A549 (cell line): Measurements from ENCODE around the gene BPNT1. TPM values are rescaled to one million over a fixed set of nuclear protein-coding genes. Genes with fewer than 3 reads are reported as not detected.

Experiments
- ATAC-seq, 2 experiments: fragments of 200-7000 bp in 1 of 2; fragments of >200 bp in 1 of 2; cut with Nextera tagmentation in 1 of 2; cut with Tn5 transposase in 1 of 2; 3 replicates each; pipeline versions ENCODE4 v1.8.0 to v1.9.1; 2018 to 2020; ENCODE audit warnings: mild to moderate bottlenecking in 1 of 2, moderate library complexity in 1 of 2
- CTCF ChIA-PET: fragments of 300-600 bp; sonication (Branson Sonifier 250); formaldehyde crosslinking; extraction: SDS; loops from one replicate; lab custom pipeline; 2021; ENCODE audit warnings: antibody characterized with exemption, inconsistent platforms; lab: Yijun Ruan, JAX
- POLR2A ChIA-PET: fragments of 350-600 bp; formaldehyde crosslinking; extraction: SDS; loops from one replicate; lab custom pipeline; 2021; ENCODE audit warnings: antibody characterized with exemption, inconsistent platforms; lab: Yijun Ruan, JAX
- DNase-seq, 2 experiments: peaks; one replicate each; pipeline versions ENCODE4 v3.0.0 to v3.0.0-alpha.2; 2011 to 2016; ENCODE audit warnings: low read depth in 1 of 2, low spot score in 1 of 2
- FAIRE-seq: peaks from 2 replicates; lab custom pipeline; 2011; peaks lifted over from hg19 to GRCh38; lab: Jason Lieb, UNC
- H3K27ac ChIP-seq, 2 experiments: fragments of >200 bp; sonication (Bioruptor Twin); formaldehyde crosslinking; 3 replicates each; pipeline ENCODE4 v1.5.1; 2016 to 2017
- H3K4me1 ChIP-seq: fragments of >200 bp; sonication (Bioruptor Twin); formaldehyde crosslinking; 3 replicates; pipeline ENCODE4 v1.6.1; 2016
- H3K4me2 ChIP-seq: fragments of >200 bp; sonication (Bioruptor Twin); formaldehyde crosslinking; 3 replicates; pipeline ENCODE4 v1.6.1; 2016
- H3K4me3 ChIP-seq: fragments of >200 bp; sonication (Bioruptor Twin); formaldehyde crosslinking; 3 replicates; pipeline ENCODE4 v1.5.1; 2016
- H3K9me3 ChIP-seq: fragments of >200 bp; sonication (Bioruptor Twin); formaldehyde crosslinking; 3 replicates; pipeline ENCODE4 v1.6.1; 2016
- CBX2 ChIP-seq: fragments of 200-600 bp; sonication (generic); IDR thresholded peaks from 2 replicates; pipeline ENCODE4 v1.6.1; 2016; ENCODE audit warnings: low read depth, mild to moderate bottlenecking, borderline replicate concordance
- E2F6 ChIP-seq: IDR thresholded peaks from 2 replicates; pipeline ENCODE4 v1.6.1; 2012; ENCODE audit warnings: low read depth, borderline replicate concordance
- EHF ChIP-seq: fragments of 250-450 bp; sonication (Bioruptor Pico); IDR thresholded peaks from 2 replicates; pipeline ENCODE4 v1.5.0; 2020; ENCODE audit warnings: mild to moderate bottlenecking
- FOSB ChIP-seq: fragments of 250-450 bp; sonication (Bioruptor Pico); IDR thresholded peaks from 2 replicates; pipeline ENCODE4 v1.5.0; 2020; ENCODE audit warnings: mild to moderate bottlenecking, moderate library complexity
- GATA3 ChIP-seq: IDR thresholded peaks from 2 replicates; pipeline ENCODE4 v1.6.1; 2012; ENCODE audit warnings: borderline replicate concordance
- HDAC2 ChIP-seq: fragments of 200-600 bp; sonication (generic); IDR thresholded peaks from 2 replicates; pipeline ENCODE4 v1.6.1; 2016
- HMGXB4 ChIP-seq: fragments of 250-450 bp; sonication (Bioruptor Pico); IDR thresholded peaks from 2 replicates; pipeline ENCODE4 v1.5.0; 2021; ENCODE audit warnings: mild to moderate bottlenecking, moderate library complexity, borderline replicate concordance
- HOXA7 ChIP-seq: fragments of 250-450 bp; sonication (Bioruptor Pico); IDR thresholded peaks from 2 replicates; pipeline ENCODE4 v1.5.0; 2020; ENCODE audit warnings: mild to moderate bottlenecking, moderate library complexity
- KDM1A ChIP-seq: fragments of 200-600 bp; sonication (generic); IDR thresholded peaks from 2 replicates; pipeline ENCODE4 v1.6.1; 2016; ENCODE audit warnings: low read depth, mild to moderate bottlenecking
- KDM5A ChIP-seq: fragments of 200-600 bp; sonication (generic); IDR thresholded peaks from 2 replicates; pipeline ENCODE4 v1.6.1; 2016; ENCODE audit warnings: antibody characterized with exemption, mild to moderate bottlenecking
- MAZ ChIP-seq: fragments of 150-350 bp; IDR thresholded peaks from 2 replicates; pipeline ENCODE4 v1.6.1; 2014; ENCODE audit warnings: antibody characterized with exemption, low read depth, low read length, borderline replicate concordance
- MYC ChIP-seq: IDR thresholded peaks from 2 replicates; pipeline ENCODE4 v1.6.1; 2012; ENCODE audit warnings: mild to moderate bottlenecking, inconsistent platforms, low read length, improper control_type of control experiment, borderline replicate concordance
- PBX3 ChIP-seq: IDR thresholded peaks from 2 replicates; pipeline ENCODE4 v1.6.1; 2012
- POLR2AphosphoS2 ChIP-seq: conservative IDR thresholded peaks from 2 replicates; pipeline ENCODE4 v1.6.1; 2012; ENCODE audit warnings: low read length, improper control_type of control experiment, inconsistent platforms
- SREBF2 ChIP-seq: fragments of 450-650 bp; IDR thresholded peaks from 2 replicates; pipeline ENCODE4 v1.6.1; 2014; ENCODE audit warnings: mild to moderate bottlenecking, moderate library complexity
- USF2 ChIP-seq: fragments of 450-650 bp; IDR thresholded peaks from 2 replicates; pipeline ENCODE4 v1.6.1; 2014; ENCODE audit warnings: antibody characterized with exemption
- ZC3H11A ChIP-seq: fragments of 450-650 bp; IDR thresholded peaks from 2 replicates; pipeline ENCODE4 v1.6.1; 2014; ENCODE audit warnings: antibody characterized with exemption, mild to moderate bottlenecking
- ZNF302 ChIP-seq: fragments of 250-450 bp; sonication (Bioruptor Pico); IDR thresholded peaks from 2 replicates; pipeline ENCODE4 v1.9.0; 2021; ENCODE audit warnings: inconsistent platforms, mild to moderate bottlenecking, moderate library complexity
- WGBS: methylation state at CpG from one replicate; pipeline ENCODE4 v1.1.6; 2017; ENCODE audit errors: missing lambda C conversion rate; 5-methylcytosine and 5-hydroxymethylcytosine counted together
- polyA plus RNA-seq, 4 experiments: library from polyadenylated mRNA; depleted of rRNA in 3 of 4; stranded (reverse); fragments of >200 nt; fragmentation: RNase III in 1 of 4; extraction: RNeasy Plus Mini Kit Qiagen cat#74134 plus additional on column Dnase treatment in 1 of 4; gene quantifications; 2 replicates in 3 of 4; 3 replicates in 1 of 4; pipeline ENCODE4 v1.2.3, GENCODE V29; 2011 to 2017
- TF ChIP-seq, protein P1 (sequence below): fragments of >200 bp; sonication (Bioruptor Twin); formaldehyde crosslinking; IDR thresholded peaks from 3 replicates; pipeline ENCODE4 v1.6.1; 2016

Gene BPNT1
- polyA plus RNA-seq, 2 of the 4 experiments (the other 2 are of a cell fraction) = 27.0 to 43.5 TPM

DNA sequence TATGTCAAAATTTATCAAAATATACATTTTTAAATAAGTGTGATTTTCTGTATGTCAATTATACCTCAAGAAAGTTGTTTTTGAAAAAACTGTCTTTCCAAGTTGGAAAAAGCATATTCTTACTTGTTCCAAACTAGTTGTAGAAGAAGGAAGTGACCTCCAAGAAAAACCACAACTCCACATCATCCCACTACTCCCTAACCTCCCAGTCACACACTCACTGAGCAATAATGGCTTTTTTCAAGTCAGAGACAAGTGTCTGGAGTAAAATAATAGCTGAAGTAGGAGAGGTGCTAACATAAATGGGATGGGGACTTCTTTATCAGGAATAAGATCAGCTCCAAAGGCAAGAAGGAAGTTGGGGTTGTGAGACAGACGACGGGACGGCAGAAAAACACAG lies 56.7 kb downstream of the BPNT1 start:
- no peak for FAIRE-seq
- no peaks in the 10 kb centered on the region for H3K4me1 ChIP-seq
- TF ChIP-seq SREBF2 (no peak), GATA3 (no peak), FOSB (CRISPR knock-in tag) (no peak), KDM1A (no peak), HOXA7 (CRISPR knock-in tag) (no peak)
- H3K9me3 ChIP-seq = no peaks in the 10 kb centered on the region
- DNase-seq = no peak
- WGBS = 84% methylated on average over 3 of the region's 3 CpGs
- ChIA-PET POLR2A (no interaction called here), CTCF (no interaction called here)
- no peak for ATAC-seq
- H3K27ac ChIP-seq = no peak overlapping the region
- no peak overlapping the region for H3K4me2 ChIP-seq
- H3K4me3 ChIP-seq = no peak overlapping the region

- CTCF ChIA-PET = interaction anchor here (0.6 to 0.7 kb wide), 2 partner anchors 11 to 1274 kb away, joined by 3 to 4 read pairs; no protein-coding TSS in a partner anchor
- POLR2A ChIA-PET = no interaction called here
- no peak for DNase-seq
- H3K9me3 ChIP-seq = no peaks in the 10 kb centered on the region
- no peak overlapping the region for H3K4me3 ChIP-seq
- H3K27ac ChIP-seq = no peak overlapping the region
- no peak for ATAC-seq
- no peak for TF ChIP-seq ZC3H11A
- no peak for TF ChIP-seq CBX2
- no peak for TF ChIP-seq KDM1A
- no peak for TF ChIP-seq MAZ
- no peak for TF ChIP-seq KDM5A
- no peak for TF ChIP-seq USF2
- no peak for TF ChIP-seq SREBF2
- no peak for TF ChIP-seq PBX3
- no peak for TF ChIP-seq HDAC2
- TF ChIP-seq POLR2AphosphoS2 = no peak
- TF ChIP-seq E2F6 = no peak
- TF ChIP-seq FOSB (CRISPR knock-in tag) = no peak
- TF ChIP-seq HMGXB4 = no peak
- no peak for TF ChIP-seq ZNF302 (CRISPR knock-in tag)
- no peak for TF ChIP-seq EHF (CRISPR knock-in tag)
- no peak for TF ChIP-seq MYC
- TF ChIP-seq, protein P1, sequence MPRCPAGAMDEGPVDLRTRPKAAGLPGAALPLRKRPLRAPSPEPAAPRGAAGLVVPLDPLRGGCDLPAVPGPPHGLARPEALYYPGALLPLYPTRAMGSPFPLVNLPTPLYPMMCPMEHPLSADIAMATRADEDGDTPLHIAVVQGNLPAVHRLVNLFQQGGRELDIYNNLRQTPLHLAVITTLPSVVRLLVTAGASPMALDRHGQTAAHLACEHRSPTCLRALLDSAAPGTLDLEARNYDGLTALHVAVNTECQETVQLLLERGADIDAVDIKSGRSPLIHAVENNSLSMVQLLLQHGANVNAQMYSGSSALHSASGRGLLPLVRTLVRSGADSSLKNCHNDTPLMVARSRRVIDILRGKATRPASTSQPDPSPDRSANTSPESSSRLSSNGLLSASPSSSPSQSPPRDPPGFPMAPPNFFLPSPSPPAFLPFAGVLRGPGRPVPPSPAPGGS = no peak
- no peak for FAIRE-seq
- no peak overlapping the region for H3K4me2 ChIP-seq
- H3K4me1 ChIP-seq = no peaks in the 10 kb centered on the region
- WGBS = 77% methylated on average over 2 of the region's 2 CpGs
Observed at GRCh38 chr1:220031287-220031686, 58.3 kb downstream of the BPNT1 start.
